Lung (tissue), 12 donors: ENCODE measurements around the gene PPFIA2. TPM values are rescaled to one million over a fixed set of nuclear protein-coding genes. Genes with fewer than 3 reads are reported as not detected.

ENCODE experiments used
- ATAC-seq: fragments of 200-7000 bp; cut with Tn5 transposase; one replicate; pipeline ENCODE4 v1.9.1; 2020; ENCODE audit warnings: moderate number of reproducible peaks; ENCODE audit not compliant: insufficient read depth, low FRiP score
- DNase-seq, 3 donors: peaks; one replicate each; pipeline ENCODE4 v3.0.0-alpha.2; 2013 to 2017
- H3K27ac ChIP-seq, 2 donors: one replicate each; pipeline ENCODE4 v1.5.1; 2013; ENCODE audit warnings: mild to moderate bottlenecking in 2 of 2, moderate library complexity in 2 of 2, control low read depth in 1 of 2, inconsistent platforms in 1 of 2, low read depth in 1 of 2, low read length in 1 of 2
- H3K27me3 ChIP-seq, 3 donors: one replicate each; pipeline ENCODE4 v1.5.1; 2013; ENCODE audit warnings: low read length in 2 of 3; ENCODE audit not compliant: control insufficient read depth in 3 of 3, insufficient read depth in 3 of 3
- H3K36me3 ChIP-seq, 4 donors: one replicate each; pipeline ENCODE4 v1.5.1; 2013; ENCODE audit warnings: low read length in 4 of 4, mild to moderate bottlenecking in 1 of 4, moderate library complexity in 1 of 4; ENCODE audit not compliant: control insufficient read depth in 4 of 4, insufficient read depth in 4 of 4
- H3K4me1 ChIP-seq, 5 donors: one replicate each; pipeline ENCODE4 v1.5.1; 2013; ENCODE audit warnings: low read length in 5 of 5, mild to moderate bottlenecking in 2 of 5, moderate library complexity in 1 of 5; ENCODE audit not compliant: control insufficient read depth in 5 of 5, insufficient read depth in 5 of 5
- H3K4me3 ChIP-seq: one replicate; pipeline ENCODE4 v1.5.1; 2013; ENCODE audit warnings: mild to moderate bottlenecking, control low read depth, moderate library complexity
- H3K9ac ChIP-seq, 2 donors: one replicate each; pipeline ENCODE4 v1.5.1; 2013; ENCODE audit warnings: low read length in 2 of 2, control low read depth in 1 of 2; ENCODE audit not compliant: insufficient read depth in 1 of 2
- H3K9me3 ChIP-seq, 4 donors: one replicate each; pipeline ENCODE4 v1.5.1; 2013; ENCODE audit warnings: low read length in 3 of 4, mild to moderate bottlenecking in 1 of 4, moderate library complexity in 1 of 4; ENCODE audit not compliant: control insufficient read depth in 4 of 4, insufficient read depth in 3 of 4
- CTCF ChIP-seq: IDR thresholded peaks from 2 replicates; pipeline ENCODE4 v1.5.1; 2012; ENCODE audit warnings: mild to moderate bottlenecking; ENCODE audit errors: control extremely low read depth, extremely low read depth
- WGBS, 2 donors: extraction: QIAGEN DNeasy Blood & Tissue Kit; methylation state at CpG; one replicate each; pipeline ENCODE4 v1.1.7; 2013; 5-methylcytosine and 5-hydroxymethylcytosine counted together
- polyA plus RNA-seq, 2 donors: library from polyadenylated mRNA; stranded (reverse); fragments of 200-250 nt; gene quantifications; one replicate each; pipeline ENCODE4 v1.2.1, GENCODE V29; 2013
- total RNA-seq, 2 donors: library from RNA; depleted of rRNA in 1 of 2; stranded (reverse); fragments of >200 nt in 1 of 2; gene quantifications; one replicate each; pipeline ENCODE4 v1.2.1, GENCODE V29; 2014 to 2021
- donor health status: control.
- donor health status: control.
- donor health status: Bipolar disorder and iron deficiency.
- donor health status: healthy.
- donor health status: DM: yes; HTN: yes; CAD: no.

The PPFIA2 gene
- total and polyA plus RNA-seq, 4 donors, result 0.09 to 2.3 (median 0.89) TPM

GRCh38 chr12:81249976-81250375 lies 509.2 kb downstream of the PPFIA2 start:
- no peaks in the 10 kb centered on the region for H3K9me3 ChIP-seq
- TF ChIP-seq CTCF, result no peak
- H3K9ac ChIP-seq, result no peak overlapping the region
- H3K27me3 ChIP-seq, result no peaks in the 10 kb centered on the region
- ATAC-seq, result no peak
- peaks cover 0 to 3% (median 0%) of the 10 kb centered on the region in 5 donors for H3K4me1 ChIP-seq
- H3K27ac ChIP-seq, result no peak overlapping the region
- no peak for DNase-seq
- WGBS, 2 donors, result 73 to 80% methylated on average over 2 of the region's 2 CpGs
- H3K4me3 ChIP-seq, result no peak overlapping the region
- H3K36me3 ChIP-seq, result peaks cover 0 to 6% (median under 1%) of the 10 kb centered on the region in 4 donors

- no peaks in the 10 kb centered on the region for H3K9me3 ChIP-seq
- no peak overlapping the region for H3K9ac ChIP-seq
- WGBS, 2 donors, result 41 to 57% methylated on average over 4 of the region's 4 CpGs
- H3K27ac ChIP-seq, result no peak overlapping the region
- no peaks in the 10 kb centered on the region for H3K27me3 ChIP-seq
- H3K4me3 ChIP-seq, result no peak overlapping the region
- no peaks in the 10 kb centered on the region for H3K4me1 ChIP-seq
- ATAC-seq (no peak), DNase-seq (no peak)
- no peaks in the 10 kb centered on the region for H3K36me3 ChIP-seq
- TF ChIP-seq CTCF, result no peak
These were observed 513.1 kb downstream of the PPFIA2 start for GRCh38 chr12:81245907-81246570.

- Histone ChIP-seq H3K9me3 (no peaks in the 10 kb centered on the region), H3K36me3 (no peaks in the 10 kb centered on the region), H3K4me1 (no peaks in the 10 kb centered on the region), H3K9ac (no peak overlapping the region), H3K27me3 (no peaks in the 10 kb centered on the region), H3K27ac (no peak overlapping the region), H3K4me3 (no peak overlapping the region)
- 25 to 35% methylated on average over 2 of the region's 2 CpGs for WGBS, 2 donors
- ATAC-seq (no peak), DNase-seq (no peak)
- TF ChIP-seq CTCF, result no peak
These were observed 513.7 kb downstream of the PPFIA2 start for GRCh38 chr12:81245458-81245857.
